Endothelial cell (in vitro differentiated cells): ENCODE data around the gene MPZL3. TPM values are rescaled to one million over a fixed set of nuclear protein-coding genes. Genes with fewer than 3 reads are reported as not detected.

Source experiments
- DNase-seq: peaks from one replicate; pipeline ENCODE4 v3.0.0; 2021; ENCODE audit warnings: low spot score
- H3K27ac Mint-ChIP-seq: one replicate; pipeline ENCODE4 v1.8.0; 2021; ENCODE audit warnings: mixed read lengths, inconsistent platforms; ENCODE audit not compliant: unreplicated experiment
- H3K27me3 Mint-ChIP-seq: one replicate; pipeline ENCODE4 v1.8.0; 2021; ENCODE audit warnings: mild to moderate bottlenecking, moderate library complexity, mixed read lengths, inconsistent platforms; ENCODE audit not compliant: unreplicated experiment
- H3K36me3 Mint-ChIP-seq: one replicate; pipeline ENCODE4 v1.8.0; 2021; ENCODE audit warnings: mild to moderate bottlenecking, low read depth, mixed read lengths, inconsistent platforms; ENCODE audit not compliant: unreplicated experiment
- H3K4me1 Mint-ChIP-seq: one replicate; pipeline ENCODE4 v1.8.0; 2021; ENCODE audit warnings: mild to moderate bottlenecking, mixed read lengths, inconsistent platforms; ENCODE audit not compliant: unreplicated experiment
- H3K4me3 Mint-ChIP-seq: one replicate; pipeline ENCODE4 v1.8.0; 2021; ENCODE audit warnings: mild to moderate bottlenecking, mixed read lengths, inconsistent platforms; ENCODE audit not compliant: unreplicated experiment
- H3K9me3 Mint-ChIP-seq: one replicate; pipeline ENCODE4 v1.8.0; 2021; ENCODE audit warnings: mixed read lengths, inconsistent platforms; ENCODE audit not compliant: unreplicated experiment
- CTCF ChIP-seq: fragments of 200-600 bp; sonication (generic); IDR thresholded peaks from one replicate; pipeline ENCODE4 v1.5.0; 2021; ENCODE audit warnings: antibody characterized with exemption; ENCODE audit not compliant: unreplicated experiment
- total RNA-seq: library from RNA; stranded (reverse); fragmentation: NEBNext Ultra II Directional; extraction: Animal tissue kit (Norgen Biotek cat#: 25700); gene quantifications from one replicate; pipeline ENCODE4 v1.2.1, GENCODE V29; 2021; ENCODE audit not compliant: unreplicated experiment

Gene MPZL3
- total RNA-seq, 1 donor from 2014 or later: 10.7 TPM

DNA sequence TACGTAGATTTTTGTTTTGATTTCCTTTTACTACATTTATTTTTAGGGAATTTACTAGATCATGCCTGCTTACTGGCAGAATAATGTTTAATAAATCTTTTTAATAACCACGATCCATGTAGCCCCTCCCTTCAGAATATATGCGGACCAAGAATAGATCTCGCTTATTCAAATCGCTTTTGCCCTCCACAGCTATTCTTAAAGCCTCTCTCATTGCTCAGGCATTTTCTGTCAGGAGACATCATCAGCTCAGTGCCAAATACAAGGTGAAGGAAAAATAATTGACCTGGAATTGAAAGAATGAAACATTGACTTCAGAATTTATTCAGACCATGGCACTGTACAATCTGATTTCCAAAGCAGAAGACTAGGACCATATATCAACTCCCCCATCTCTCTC lies 17.3 kb downstream of the MPZL3 start:
- H3K27me3 Mint-ChIP-seq: peaks cover 2% of the 10 kb centered on the region
- DNase-seq: no peak
- TF ChIP-seq CTCF: no peak
- no peaks in the 10 kb centered on the region for H3K9me3 Mint-ChIP-seq
- H3K4me3 Mint-ChIP-seq: no peak overlapping the region
- H3K4me1 Mint-ChIP-seq: peaks cover 28% of the 10 kb centered on the region
- peaks cover 13% of the 10 kb centered on the region for H3K36me3 Mint-ChIP-seq
- no peak overlapping the region for H3K27ac Mint-ChIP-seq

DNA sequence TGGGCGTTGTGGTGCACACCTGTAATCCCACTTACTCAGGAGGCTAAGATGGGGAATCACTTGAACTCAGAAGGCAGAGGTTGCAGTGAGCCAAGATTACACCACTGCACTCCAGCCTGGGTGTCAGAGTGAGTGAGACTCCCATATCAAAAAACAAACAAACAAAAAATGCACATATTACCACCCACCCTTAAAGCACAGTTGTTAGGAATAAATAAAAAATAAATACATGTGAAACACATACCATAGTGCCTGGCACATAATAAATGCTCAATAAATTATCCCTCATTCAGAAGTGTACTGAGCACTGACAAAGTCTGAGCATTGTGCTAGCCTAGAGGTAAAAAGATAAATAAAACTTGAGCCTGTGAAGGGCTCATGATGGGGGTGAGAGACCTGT lies 18.3 kb downstream of the MPZL3 start:
- H3K36me3 Mint-ChIP-seq: peaks cover 13% of the 10 kb centered on the region
- no peaks in the 10 kb centered on the region for H3K9me3 Mint-ChIP-seq
- H3K4me1 Mint-ChIP-seq: peaks cover 23% of the 10 kb centered on the region
- no peak overlapping the region for H3K4me3 Mint-ChIP-seq
- no peak for TF ChIP-seq CTCF
- no peak overlapping the region for H3K27ac Mint-ChIP-seq
- DNase-seq: no peak
- H3K27me3 Mint-ChIP-seq: peaks cover 2% of the 10 kb centered on the region

DNA sequence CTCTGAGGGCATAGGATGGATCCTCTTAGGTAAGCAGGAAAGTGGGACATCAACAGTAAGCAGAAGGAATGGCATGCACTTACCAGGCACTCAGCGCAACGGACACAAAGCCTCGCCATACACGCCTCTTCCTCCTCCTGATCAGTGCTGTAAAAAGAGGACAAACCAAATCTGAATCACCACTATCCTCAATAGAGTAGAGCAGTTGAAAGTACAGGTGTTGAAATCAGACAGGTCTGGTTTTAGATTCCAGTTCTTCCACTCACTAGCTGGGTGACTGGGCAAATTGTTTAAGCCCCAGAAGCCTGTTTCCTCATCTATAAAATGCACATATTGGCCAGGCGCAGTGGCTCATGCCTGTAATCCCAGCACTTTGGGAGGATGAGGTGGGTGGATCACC lies 18.8 kb downstream of the MPZL3 start:
- no peak overlapping the region for H3K27ac Mint-ChIP-seq
- H3K27me3 Mint-ChIP-seq: peaks cover 2% of the 10 kb centered on the region
- H3K36me3 Mint-ChIP-seq: peaks cover 13% of the 10 kb centered on the region
- DNase-seq: no peak
- H3K9me3 Mint-ChIP-seq: no peaks in the 10 kb centered on the region
- no peak overlapping the region for H3K4me3 Mint-ChIP-seq
- peaks cover 18% of the 10 kb centered on the region for H3K4me1 Mint-ChIP-seq
- no peak for TF ChIP-seq CTCF

- Mint-ChIP-seq H3K4me3 (no peak overlapping the region), H3K27ac (no peak overlapping the region), H3K9me3 (no peaks in the 10 kb centered on the region), H3K4me1 (peaks cover 16% of the 10 kb centered on the region), H3K27me3 (peaks cover 2% of the 10 kb centered on the region), H3K36me3 (peaks cover 13% of the 10 kb centered on the region)
- no peak for DNase-seq
- TF ChIP-seq CTCF: no peak
Observed at GRCh38 chr11:118232659-118233058, 19.5 kb downstream of the MPZL3 start.

DNA sequence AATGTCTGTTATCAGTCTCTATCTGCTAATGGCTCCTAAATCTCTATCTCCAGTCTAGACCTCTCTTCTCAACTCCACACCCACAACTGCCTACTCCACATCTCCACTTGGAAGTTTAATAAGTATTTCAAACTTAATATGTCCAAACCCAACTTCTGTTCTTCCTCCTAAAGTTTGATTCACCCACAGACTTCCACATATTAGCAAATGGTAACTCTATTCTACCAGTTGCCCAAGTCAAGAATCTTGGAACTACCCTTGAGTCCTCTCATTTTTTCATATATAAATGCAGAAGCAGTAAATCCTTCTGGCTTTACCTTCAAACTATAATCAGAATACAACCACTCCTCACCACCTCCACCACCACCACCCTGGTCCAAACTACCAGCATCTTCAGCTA lies 20.7 kb downstream of the MPZL3 start:
- TF ChIP-seq CTCF: no peak
- Mint-ChIP-seq H3K9me3 (no peaks in the 10 kb centered on the region), H3K27ac (no peak overlapping the region), H3K4me1 (peaks cover 9% of the 10 kb centered on the region), H3K4me3 (no peak overlapping the region), H3K27me3 (peaks cover 2% of the 10 kb centered on the region), H3K36me3 (peaks cover 13% of the 10 kb centered on the region)
- no peak for DNase-seq
